Aorta (tissue), 5 donors: ENCODE results near the gene MAPK8IP3. TPM values are rescaled to one million over a fixed set of nuclear protein-coding genes. Genes with fewer than 3 reads are reported as not detected.

Experiments used
- ATAC-seq: fragments of 200-7000 bp; cut with Tn5 transposase; one replicate; pipeline ENCODE4 v1.9.1; 2022; ENCODE audit warnings: moderate library complexity; ENCODE audit not compliant: low FRiP score
- DNase-seq, 2 donors: peaks; one replicate each; pipeline ENCODE4 v3.0.0-alpha.2; 2020
- H3K27ac ChIP-seq, 2 donors: one replicate each; pipeline ENCODE4 v1.5.1; 2013; ENCODE audit warnings: low read length in 2 of 2, mild to moderate bottlenecking in 2 of 2, moderate library complexity in 2 of 2, control low read depth in 1 of 2, inconsistent platforms in 1 of 2, low read depth in 1 of 2
- H3K27me3 ChIP-seq, 2 donors: one replicate each; pipeline ENCODE4 v1.6.1; 2013; ENCODE audit warnings: control low read depth in 1 of 2, low read length in 1 of 2, mild to moderate bottlenecking in 1 of 2, moderate library complexity in 1 of 2; ENCODE audit not compliant: insufficient read depth in 2 of 2, control insufficient read depth in 1 of 2
- H3K36me3 ChIP-seq, 2 donors: one replicate each; pipeline ENCODE4 v1.6.1; 2013; ENCODE audit warnings: control low read depth in 1 of 2, low read length in 1 of 2, mild to moderate bottlenecking in 1 of 2; ENCODE audit not compliant: insufficient read depth in 2 of 2, control insufficient read depth in 1 of 2
- H3K4me1 ChIP-seq, 2 donors: one replicate each; pipeline ENCODE4 v1.6.1; 2013; ENCODE audit warnings: low read length in 2 of 2, control low read depth in 1 of 2, mild to moderate bottlenecking in 1 of 2, moderate library complexity in 1 of 2; ENCODE audit not compliant: insufficient read depth in 2 of 2, control insufficient read depth in 1 of 2
- H3K4me3 ChIP-seq, 2 donors: one replicate each; pipeline ENCODE4 v1.5.1; 2013; ENCODE audit warnings: low read length in 2 of 2, control low read depth in 1 of 2, mild to moderate bottlenecking in 1 of 2
- H3K9me3 ChIP-seq: one replicate; pipeline ENCODE4 v1.6.1; 2013; ENCODE audit warnings: mild to moderate bottlenecking, low read length; ENCODE audit not compliant: control insufficient read depth
- WGBS, 2 donors: extraction: QIAGEN DNeasy Blood & Tissue Kit; methylation state at CpG; one replicate each; pipeline ENCODE4 v1.1.7; 2013; 5-methylcytosine and 5-hydroxymethylcytosine counted together
- intact Hi-C, 2 donors: fragments of 100-400 bp; cut with DNase I; formaldehyde crosslinking; loops; one replicate each; pipeline versions ENCODE4 v1.14.2 to v1.15.0; 2022
- polyA plus RNA-seq, 2 donors: library from polyadenylated mRNA; stranded (reverse); fragments of 200-250 nt; gene quantifications; one replicate each; pipeline ENCODE4 v1.2.3, GENCODE V29; 2013
- total RNA-seq, 2 donors: library from RNA; stranded (reverse); fragmentation: NEBNext Ultra II Directional; extraction: Animal tissue kit (Norgen Biotek cat#: 25700); gene quantifications; one replicate each; pipeline ENCODE4 v1.2.1, GENCODE V29; 2021
- donor health status: healthy with polysubstance abuse.
- donor health status: Bipolar disorder and iron deficiency.
- donor health status: DM: no; HTN: no; CAD: no.
- donor health status: DM: no; HTN: no; CAD: no.
- donor health status: DM: yes; HTN: yes; CAD: no.

Gene MAPK8IP3
- total and polyA plus RNA-seq, 4 donors, result 20.8 to 122 (median 84.2) TPM

GRCh38 chr16:1763521-1764511, 57.8 kb downstream of the MAPK8IP3 start:
- H3K27me3 ChIP-seq, result no peaks in the 10 kb centered on the region
- no peaks in the 10 kb centered on the region for H3K9me3 ChIP-seq
- 72 to 73% methylated on average over 75 to 81 of the region's 81 CpGs for WGBS, 2 donors
- H3K36me3 ChIP-seq, result no peaks in the 10 kb centered on the region
- no peak overlapping the region for H3K4me3 ChIP-seq
- no peak overlapping the region for H3K27ac ChIP-seq
- DNase-seq (no peak), ATAC-seq (no peak)
- intact Hi-C loops, result no loop called here
- no peaks in the 10 kb centered on the region for H3K4me1 ChIP-seq

DNA sequence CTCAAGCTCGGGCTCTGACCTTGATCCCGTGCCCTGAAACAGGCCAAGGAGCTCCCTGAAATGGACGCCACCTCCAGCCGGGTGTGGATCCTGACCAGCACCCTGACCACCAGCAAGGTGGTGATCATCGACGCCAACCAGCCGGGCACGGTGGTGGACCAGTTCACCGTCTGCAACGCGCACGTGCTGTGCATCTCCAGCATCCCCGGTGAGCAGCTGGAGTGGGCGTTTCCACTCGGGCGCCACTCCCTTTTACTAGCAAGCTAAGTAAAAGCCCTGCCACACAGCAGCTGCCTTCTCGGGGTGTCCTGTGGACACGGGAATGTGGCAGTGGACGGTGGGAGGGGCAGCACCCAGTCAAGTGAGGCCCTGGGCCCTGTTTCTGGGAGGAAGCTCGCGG, 59.0 kb downstream of the MAPK8IP3 start:
- Histone ChIP-seq H3K4me1 (no peaks in the 10 kb centered on the region), H3K36me3 (no peaks in the 10 kb centered on the region), H3K27me3 (no peaks in the 10 kb centered on the region), H3K9me3 (no peaks in the 10 kb centered on the region), H3K4me3 (no peak overlapping the region), H3K27ac (no peak overlapping the region)
- no peak for DNase-seq
- ATAC-seq, result no peak
- 90 to 94% methylated on average over 21 of the region's 21 CpGs for WGBS, 2 donors
- intact Hi-C loops, result no loop called here

- Histone ChIP-seq H3K9me3 (no peaks in the 10 kb centered on the region), H3K27ac (no peak overlapping the region), H3K4me1 (no peaks in the 10 kb centered on the region), H3K4me3 (no peak overlapping the region), H3K27me3 (no peaks in the 10 kb centered on the region), H3K36me3 (no peaks in the 10 kb centered on the region)
- WGBS, 2 donors, result 89 to 91% methylated on average over 22 of the region's 22 CpGs
- intact Hi-C loops, result no loop called here
- ATAC-seq (no peak), DNase-seq (no peak)
Measured at GRCh38 chr16:1765826-1766225, 59.8 kb downstream of the MAPK8IP3 start.

DNA sequence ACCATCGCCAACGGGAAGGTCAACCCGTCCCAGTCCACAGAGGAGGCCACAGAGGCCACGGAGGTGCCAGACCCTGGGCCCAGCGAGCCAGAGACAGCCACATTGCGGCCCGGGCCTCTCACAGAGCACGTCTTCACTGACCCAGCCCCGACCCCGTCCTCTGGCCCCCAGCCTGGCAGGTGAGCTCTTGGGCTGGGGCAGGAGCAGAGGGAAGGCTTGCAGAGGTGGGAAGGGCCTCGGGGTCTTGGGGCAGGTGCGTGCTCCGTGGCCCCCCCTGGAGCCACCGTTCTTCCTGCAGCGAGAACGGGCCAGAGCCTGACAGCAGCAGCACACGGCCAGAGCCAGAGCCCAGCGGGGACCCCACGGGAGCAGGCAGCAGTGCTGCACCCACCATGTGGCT, 60.2 kb downstream of the MAPK8IP3 start:
- H3K27ac ChIP-seq, result no peak overlapping the region
- H3K9me3 ChIP-seq, result no peaks in the 10 kb centered on the region
- intact Hi-C loops, result no loop called here
- no peak for DNase-seq
- no peaks in the 10 kb centered on the region for H3K27me3 ChIP-seq
- H3K36me3 ChIP-seq, result no peaks in the 10 kb centered on the region
- no peaks in the 10 kb centered on the region for H3K4me1 ChIP-seq
- WGBS, 2 donors, result 89 to 91% methylated on average over 19 of the region's 19 CpGs
- ATAC-seq, result no peak
- H3K4me3 ChIP-seq, result no peak overlapping the region

DNA sequence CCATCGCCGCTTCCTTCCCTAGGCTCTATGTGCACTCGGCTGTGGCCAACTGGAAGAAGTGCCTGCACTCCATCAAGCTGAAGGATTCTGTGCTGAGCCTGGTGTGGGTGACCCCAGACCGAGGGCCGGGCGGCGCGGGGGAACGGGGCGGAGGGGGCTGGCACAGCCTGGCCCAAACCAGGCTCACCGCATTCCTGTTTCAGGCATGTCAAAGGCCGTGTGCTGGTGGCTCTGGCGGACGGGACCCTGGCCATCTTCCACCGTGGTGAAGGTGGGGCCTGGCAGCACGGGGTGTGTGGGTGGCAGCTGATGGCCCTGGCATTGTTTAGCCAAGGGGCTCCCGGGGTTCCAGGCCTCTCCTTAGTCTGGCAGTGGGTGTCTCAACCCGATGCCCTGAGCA, 60.7 kb downstream of the MAPK8IP3 start:
- DNase-seq, result no peak
- 82 to 83% methylated on average over 18 of the region's 18 CpGs for WGBS, 2 donors
- H3K27me3 ChIP-seq, result no peaks in the 10 kb centered on the region
- no peak overlapping the region for H3K27ac ChIP-seq
- H3K4me1 ChIP-seq, result no peaks in the 10 kb centered on the region
- no peaks in the 10 kb centered on the region for H3K9me3 ChIP-seq
- ATAC-seq, result no peak
- H3K4me3 ChIP-seq, result no peak overlapping the region
- intact Hi-C loops, result no loop called here
- no peaks in the 10 kb centered on the region for H3K36me3 ChIP-seq

DNA sequence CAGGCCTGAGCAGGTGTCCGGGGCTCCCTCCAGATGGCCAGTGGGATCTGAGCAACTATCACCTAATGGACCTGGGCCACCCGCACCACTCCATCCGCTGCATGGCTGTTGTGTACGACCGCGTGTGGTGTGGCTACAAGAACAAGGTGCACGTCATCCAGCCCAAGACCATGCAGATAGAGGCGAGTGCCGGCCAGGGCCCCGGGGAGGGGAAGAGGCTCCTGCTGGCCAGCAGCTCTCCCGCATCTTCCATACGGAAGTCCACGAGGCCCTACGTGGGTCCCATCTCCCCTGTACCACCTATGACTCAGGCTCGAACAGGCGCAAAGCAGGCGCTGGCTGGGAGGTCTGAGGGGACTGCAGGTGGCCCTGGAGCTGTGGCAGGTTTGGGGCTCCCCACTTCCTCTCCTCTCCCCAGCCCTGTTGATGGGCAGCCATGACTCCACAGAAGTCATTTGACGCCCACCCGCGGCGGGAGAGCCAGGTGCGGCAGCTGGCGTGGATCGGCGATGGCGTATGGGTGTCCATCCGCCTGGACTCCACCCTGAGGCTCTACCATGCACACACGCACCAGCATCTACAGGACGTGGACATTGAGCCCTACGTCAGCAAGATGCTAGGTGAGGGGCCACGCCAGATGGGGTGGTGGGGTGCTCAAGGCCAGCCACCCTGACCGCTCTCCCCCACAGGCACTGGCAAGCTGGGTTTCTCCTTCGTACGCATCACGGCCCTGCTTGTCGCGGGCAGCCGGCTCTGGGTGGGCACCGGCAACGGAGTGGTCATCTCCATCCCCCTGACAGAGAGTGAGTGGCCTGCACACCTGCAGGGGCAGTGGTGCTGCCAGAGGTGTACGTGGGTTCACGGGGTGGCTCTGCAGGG, 61.4 kb downstream of the MAPK8IP3 start:
- no peak overlapping the region for H3K27ac ChIP-seq
- no peaks in the 10 kb centered on the region for H3K27me3 ChIP-seq
- H3K36me3 ChIP-seq, result no peaks in the 10 kb centered on the region
- H3K4me3 ChIP-seq, result no peak overlapping the region
- intact Hi-C loops, result no loop called here
- no peaks in the 10 kb centered on the region for H3K4me1 ChIP-seq
- no peak for ATAC-seq
- H3K9me3 ChIP-seq, result no peaks in the 10 kb centered on the region
- WGBS, 2 donors, result 91 to 92% methylated on average over 42 of the region's 42 CpGs
- no peak for DNase-seq

- ATAC-seq (no peak), DNase-seq (no peak)
- no peaks in the 10 kb centered on the region for H3K9me3 ChIP-seq
- WGBS, 2 donors, result 80 to 83% methylated on average over 41 of the region's 41 CpGs
- H3K36me3 ChIP-seq, result no peaks in the 10 kb centered on the region
- no peak overlapping the region for H3K4me3 ChIP-seq
- H3K4me1 ChIP-seq, result no peaks in the 10 kb centered on the region
- H3K27me3 ChIP-seq, result no peaks in the 10 kb centered on the region
- intact Hi-C loops, result no loop called here
- H3K27ac ChIP-seq, result no peak overlapping the region
Measured at GRCh38 chr16:1768061-1768766, 62.2 kb downstream of the MAPK8IP3 start.

GRCh38 chr16:1768767-1769401, 62.9 kb downstream of the MAPK8IP3 start:
- DNase-seq (no peak), ATAC-seq (no peak)
- H3K9me3 ChIP-seq, result no peaks in the 10 kb centered on the region
- intact Hi-C loops, result no loop called here
- H3K36me3 ChIP-seq, result no peaks in the 10 kb centered on the region
- H3K27me3 ChIP-seq, result no peaks in the 10 kb centered on the region
- H3K27ac ChIP-seq, result no peak overlapping the region
- 77 to 79% methylated on average over 22 to 26 of the region's 26 CpGs for WGBS, 2 donors
- H3K4me3 ChIP-seq, result no peak overlapping the region
- H3K4me1 ChIP-seq, result no peaks in the 10 kb centered on the region
